Measurements from ENCODE around the gene MED13L.

GRCh38 chr12:115934877-115935276, 342.6 kb downstream of the MED13L start:
- TF ChIP-seq SP1 (CRISPR knock-in tag; conservative IDR thresholded peaks at IDR 0.05) (no peak), CTCF (IDR thresholded peaks at IDR 0.05) (no peak), CBFB (CRISPR knock-in tag; IDR thresholded peaks at IDR 0.05; ENCODE audit: low read depth) (no peak)

All from WTC11 (cell line).